Stimulated activated CD8-positive, alpha-beta memory T cell treated with anti-CD3 and anti-CD28 coated beads, Interleukin-2, amount 100 ng/mL, for 48 hours (primary cell): ENCODE measurements around the gene SLC6A3.

Experiments used
- DNase-seq, 2 donors: peaks; one replicate each; pipeline ENCODE4 v3.0.0-alpha.2; 2020; ENCODE audit warnings: low read depth in 2 of 2

The SLC6A3 gene

GRCh38 chr5:1406681-1407640 is 38.3 kb downstream of the SLC6A3 start:
- no peak for DNase-seq

- no peak for DNase-seq
Observed at GRCh38 chr5:1405539-1406530, 39.4 kb downstream of the SLC6A3 start.

GRCh38 chr5:1405121-1405520 is 40.1 kb downstream of the SLC6A3 start:
- DNase-seq, result no peak

DNA sequence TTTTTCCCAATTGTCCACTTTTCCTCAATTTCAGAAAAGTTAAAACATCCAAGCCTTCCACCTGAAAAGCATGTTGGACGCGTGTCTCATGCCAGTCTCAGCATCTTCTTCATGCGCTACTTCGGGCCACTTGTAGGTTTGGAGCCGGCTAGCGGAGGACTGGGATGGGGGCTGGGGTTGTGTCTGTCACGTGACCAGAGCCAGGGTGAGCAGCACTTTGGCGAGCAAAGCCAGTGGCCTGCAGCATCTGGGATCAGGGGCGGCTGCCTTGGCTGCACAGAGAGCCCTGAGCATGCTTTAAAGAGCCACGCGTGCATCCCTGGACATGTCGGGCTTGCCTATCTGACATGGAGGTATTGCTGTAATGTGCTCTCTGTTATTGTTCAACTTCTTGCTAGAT is 41.2 kb downstream of the SLC6A3 start:
- DNase-seq, result no peak

- DNase-seq, result no peak
Observed at GRCh38 chr5:1402611-1403255, 42.5 kb downstream of the SLC6A3 start.

- DNase-seq, result no peak
Observed at GRCh38 chr5:1401536-1402138, 43.6 kb downstream of the SLC6A3 start.

DNA sequence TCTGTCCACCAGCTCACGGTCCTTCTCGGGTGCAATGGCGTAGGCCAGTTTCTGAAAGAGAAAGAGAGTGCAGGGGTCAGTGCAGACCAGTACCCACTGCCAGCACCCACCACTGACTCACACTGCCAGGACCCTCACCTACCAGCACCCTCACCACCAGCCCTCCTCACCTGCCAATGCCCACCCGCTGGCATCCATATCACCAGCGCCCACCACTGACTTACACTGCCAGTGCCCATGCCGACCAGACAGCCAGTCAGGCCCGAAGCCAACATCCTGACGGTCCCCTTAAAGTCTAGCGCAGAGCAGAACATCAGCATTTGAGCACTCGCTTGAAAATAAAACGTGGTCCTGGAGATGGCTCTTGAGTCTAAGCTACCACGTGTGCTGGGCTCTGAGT is 44.3 kb downstream of the SLC6A3 start:
- DNase-seq, result no peak

DNA sequence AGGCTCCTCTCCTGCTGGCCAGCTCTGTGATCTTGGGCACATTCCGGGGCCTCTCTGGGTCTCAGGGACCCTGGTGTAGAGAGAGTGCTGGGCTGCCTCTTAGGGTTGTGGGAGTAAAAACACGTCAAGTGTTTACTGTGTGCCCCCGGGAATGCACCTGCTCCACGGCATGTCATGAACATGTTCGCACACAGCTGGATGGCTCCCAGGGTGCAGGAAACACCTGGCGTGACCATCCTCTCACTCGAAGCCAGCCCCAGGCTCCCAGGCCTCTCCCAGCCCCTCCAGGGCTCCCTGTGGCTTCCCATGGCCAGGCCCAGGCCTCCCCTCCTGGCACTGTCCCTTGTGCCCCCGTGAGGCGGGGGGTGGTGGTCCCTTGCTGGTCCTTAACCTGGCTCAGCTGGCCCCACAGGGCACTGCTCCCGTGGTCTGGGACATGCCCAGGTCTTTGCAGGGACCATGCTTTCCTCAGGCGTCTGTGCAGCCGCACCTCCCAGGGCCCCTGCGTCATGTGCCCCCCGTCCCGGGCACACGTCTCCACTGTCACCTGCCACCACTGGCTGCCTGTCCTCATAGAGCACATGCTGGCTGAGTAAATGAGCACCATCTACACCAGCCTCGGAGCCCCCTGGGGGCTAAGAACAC is 44.9 kb downstream of the SLC6A3 start:
- DNase-seq, result no peak

DNA sequence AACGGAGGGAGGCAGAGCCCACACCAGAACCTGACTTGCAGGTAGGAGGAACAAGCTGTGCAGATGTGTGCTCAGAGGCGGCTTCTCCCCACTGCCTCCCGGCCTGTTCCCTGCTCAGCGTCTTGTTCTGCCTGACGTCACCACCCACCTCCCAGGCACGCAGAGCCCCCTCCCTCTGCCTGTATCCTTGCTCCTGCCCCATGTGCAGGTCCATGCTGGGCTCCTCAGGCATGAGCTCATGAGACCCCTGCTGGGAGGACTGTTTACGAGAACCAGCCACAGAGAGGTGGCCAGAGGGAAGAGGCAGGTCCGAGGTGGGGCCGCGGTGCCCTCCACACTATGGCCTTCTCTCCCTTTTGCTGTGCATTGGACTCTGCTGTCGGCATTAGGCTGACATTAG is 45.5 kb downstream of the SLC6A3 start:
- no peak for DNase-seq

GRCh38 chr5:1396293-1396816 is 48.9 kb downstream of the SLC6A3 start:
- no peak for DNase-seq

DNA sequence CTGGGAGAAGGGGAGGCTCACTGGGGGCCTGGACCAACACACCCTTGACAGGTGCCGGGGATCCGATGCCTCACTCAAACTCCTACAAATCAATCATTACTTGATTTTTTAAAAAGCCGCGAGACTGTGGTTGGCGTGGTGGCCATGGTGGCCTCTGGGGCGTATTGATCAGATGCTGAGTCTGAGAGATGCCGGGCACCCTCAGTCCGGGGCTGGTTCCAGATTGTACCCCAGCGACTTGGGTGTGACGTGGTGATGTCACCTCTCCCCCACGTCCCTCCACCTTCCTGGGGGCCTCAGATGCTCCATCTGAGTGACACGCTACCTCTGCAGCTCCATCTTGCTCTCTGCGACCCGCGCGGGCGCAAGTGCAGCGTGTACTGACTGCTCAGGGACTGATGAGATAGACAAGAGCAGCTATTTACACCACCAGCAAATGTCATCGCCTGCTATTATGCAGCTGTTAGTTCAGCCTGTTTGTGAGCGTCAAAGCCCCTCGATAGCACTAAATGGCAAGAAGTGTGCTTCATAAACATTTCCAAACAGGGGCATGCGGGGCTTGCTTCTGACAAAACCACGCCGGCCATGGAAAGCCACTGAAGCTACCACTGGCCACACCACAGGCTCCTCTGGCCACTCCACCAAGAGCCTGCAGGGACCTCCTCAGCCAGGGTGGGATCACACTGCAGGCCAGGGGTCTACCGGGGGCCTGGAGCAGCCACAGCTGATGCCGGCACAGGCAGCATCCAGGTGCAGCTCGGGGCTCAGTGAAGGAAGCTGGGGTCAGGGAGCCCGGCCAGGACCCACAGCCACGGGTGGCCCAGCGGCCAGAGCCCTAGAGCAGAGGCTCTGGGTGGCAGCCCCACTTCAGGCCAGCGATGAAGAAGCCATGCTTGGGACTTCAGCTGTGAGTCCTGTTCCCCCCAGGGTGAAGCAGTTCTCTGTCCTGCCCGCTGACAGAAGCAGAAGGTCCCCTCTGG is 50.1 kb downstream of the SLC6A3 start:
- no peak for DNase-seq

DNA sequence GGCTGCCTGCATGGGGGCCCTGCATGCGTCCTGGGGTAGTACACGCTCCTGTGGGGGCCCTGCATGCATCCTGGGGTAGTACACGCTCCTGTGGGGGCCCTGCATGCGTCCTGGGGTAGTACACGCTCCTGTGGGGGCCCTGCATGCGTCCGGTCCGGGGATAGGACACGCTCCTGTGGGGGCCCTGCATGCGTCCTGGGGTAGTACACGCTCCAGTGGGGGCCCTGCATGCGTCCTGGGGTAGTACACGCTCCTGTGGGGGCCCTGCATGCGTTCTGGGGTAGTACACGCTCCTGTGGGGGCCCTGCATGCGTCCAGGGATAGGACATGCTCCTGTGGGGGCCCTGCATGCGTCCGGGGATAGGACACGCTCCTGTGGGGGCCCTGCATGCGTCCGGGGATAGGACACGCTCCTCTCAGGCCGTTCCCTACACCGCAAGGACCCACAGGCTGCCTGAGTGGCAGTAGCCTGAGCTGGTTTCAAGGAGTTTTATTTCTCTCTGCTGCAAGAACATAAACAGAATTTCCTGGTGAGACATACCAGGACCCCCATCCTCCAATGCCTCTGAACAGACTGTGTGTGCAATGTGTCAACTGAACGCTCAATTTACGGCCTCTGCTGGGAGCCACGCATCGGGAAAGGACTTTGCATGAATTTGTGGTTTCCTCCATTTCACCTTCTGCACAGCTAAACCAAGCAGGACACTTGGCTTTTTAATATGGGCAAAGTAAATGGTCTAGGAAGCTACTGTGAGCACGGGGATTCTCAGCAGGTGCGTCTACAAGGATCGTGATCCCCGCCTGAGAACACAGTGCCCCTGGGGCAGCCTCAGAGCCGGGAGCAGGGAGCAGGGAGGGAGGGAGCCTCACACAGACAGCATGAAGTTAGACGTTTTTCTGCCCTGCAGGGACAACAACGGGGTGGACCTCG is 51.4 kb downstream of the SLC6A3 start:
- no peak for DNase-seq

- DNase-seq, result no peak
Observed at GRCh38 chr5:1392801-1393565, 52.3 kb downstream of the SLC6A3 start.

- DNase-seq, result no peak
Observed at GRCh38 chr5:1392261-1392660, 53.0 kb downstream of the SLC6A3 start.

DNA sequence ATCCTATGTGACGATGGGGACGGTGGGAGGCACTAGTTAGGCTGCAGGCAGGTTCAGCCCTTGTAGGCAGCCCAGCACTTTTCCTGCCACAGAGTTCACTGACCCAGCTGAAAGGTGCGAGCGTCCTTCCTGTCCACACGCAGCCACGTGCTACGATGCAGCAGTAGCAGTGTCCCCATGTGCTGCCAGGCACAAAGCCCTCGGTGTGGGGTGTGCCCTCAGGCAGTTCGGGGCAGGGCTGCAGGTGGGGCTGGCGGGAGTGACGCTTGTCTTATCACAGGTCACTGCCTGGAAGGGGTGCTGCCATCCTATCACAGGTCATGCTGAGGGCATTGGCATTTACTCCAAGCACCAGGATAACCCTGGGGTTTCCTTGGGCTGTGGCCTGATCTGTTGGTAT is 53.5 kb downstream of the SLC6A3 start:
- no peak for DNase-seq

DNA sequence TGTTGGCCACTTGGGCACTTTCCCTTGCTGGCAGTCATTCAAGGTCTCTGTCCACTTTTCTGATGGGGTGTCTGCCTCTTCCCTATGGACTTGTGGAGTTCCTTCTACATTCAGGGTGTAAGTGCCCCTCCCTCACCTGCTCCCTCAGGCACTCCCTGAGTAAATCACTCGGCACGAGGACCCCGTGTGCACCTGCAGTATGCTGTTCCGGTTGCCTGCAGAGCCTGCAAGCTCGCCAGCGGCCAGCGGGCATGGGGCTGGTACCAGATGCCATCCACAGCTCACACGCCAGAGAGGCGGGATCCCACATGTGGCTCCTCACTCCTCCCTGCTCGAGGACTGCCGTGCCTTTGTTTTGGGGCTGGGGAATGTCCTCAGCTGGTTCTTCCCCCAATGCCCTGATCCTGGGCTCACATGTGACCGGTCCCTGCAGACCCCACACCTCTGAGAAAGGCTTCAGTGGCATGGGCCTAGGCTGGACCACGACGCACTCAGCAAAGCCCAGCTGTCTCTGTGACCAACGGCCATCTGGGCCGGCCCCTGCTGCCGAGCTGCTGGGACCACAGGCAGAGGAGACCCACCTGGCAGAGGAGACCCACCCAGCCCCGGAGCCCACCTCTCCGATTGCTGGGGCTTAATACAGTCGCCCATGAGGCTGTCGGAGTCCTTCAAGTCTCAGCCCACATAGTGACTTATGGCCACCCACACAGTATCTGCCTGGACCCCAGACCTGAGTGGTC is 54.2 kb downstream of the SLC6A3 start:
- DNase-seq, result no peak

GRCh38 chr5:1390333-1390732 is 54.9 kb downstream of the SLC6A3 start:
- no peak for DNase-seq
